GM12878 (cell line): ENCODE results near the gene CACNA1B.

ENCODE experiments used
- POLR2A ChIP-seq: IDR thresholded peaks from 2 replicates; pipeline ENCODE4 v1.6.1; 2011; ENCODE audit warnings: low read depth, mild to moderate bottlenecking, low read length
- POLR2AphosphoS5 ChIP-seq: IDR thresholded peaks from 2 replicates; pipeline ENCODE4 v1.6.1; 2011; ENCODE audit warnings: mild to moderate bottlenecking, low read length, inconsistent platforms
- TAF1 ChIP-seq: IDR thresholded peaks from 2 replicates; pipeline ENCODE4 v1.6.1; 2011; ENCODE audit warnings: mild to moderate bottlenecking, low read depth, low read length, borderline replicate concordance

- TF ChIP-seq TAF1 (no peak), POLR2A (no peak), POLR2AphosphoS5 (no peak)
Measured at GRCh38 chr9:138014563-138014945, 137.0 kb downstream of the CACNA1B start.
